Hepatocyte (in vitro differentiated cells): ENCODE measurements around the gene CCDC106. TPM values are rescaled to one million over a fixed set of nuclear protein-coding genes. Genes with fewer than 3 reads are reported as not detected.

ENCODE experiments used
- DNase-seq: peaks from one replicate; pipeline ENCODE4 v3.0.0-alpha.2; 2016; ENCODE audit warnings: low spot score
- H2AFZ ChIP-seq: fragments of 200-600 bp; sonication (generic); 2 replicates; pipeline ENCODE4 v1.6.0; 2016; ENCODE audit warnings: antibody characterized with exemption, mild to moderate bottlenecking
- H3K27ac ChIP-seq: fragments of 200-600 bp; sonication (generic); 2 replicates; pipeline ENCODE4 v1.5.1; 2016; ENCODE audit warnings: mild to moderate bottlenecking
- H3K27me3 ChIP-seq: fragments of 200-600 bp; sonication (generic); 2 replicates; pipeline ENCODE4 v1.6.1; 2016
- H3K36me3 ChIP-seq: fragments of 200-600 bp; sonication (generic); replicated peaks from 2 replicates; pipeline ENCODE4 v1.5.1; 2016; ENCODE audit warnings: low read depth; ENCODE audit not compliant: insufficient read depth
- H3K4me1 ChIP-seq: fragments of 200-600 bp; sonication (generic); 2 replicates; pipeline ENCODE4 v1.5.1; 2016; ENCODE audit warnings: mild to moderate bottlenecking, moderate library complexity; ENCODE audit not compliant: insufficient read depth
- H3K4me2 ChIP-seq: fragments of 200-600 bp; sonication (generic); 2 replicates; pipeline ENCODE4 v1.6.0; 2016
- H3K4me3 ChIP-seq: fragments of 200-600 bp; sonication (generic); 2 replicates; pipeline ENCODE4 v1.5.1; 2016; ENCODE audit warnings: mild to moderate bottlenecking
- H3K79me2 ChIP-seq: fragments of 200-600 bp; sonication (generic); 2 replicates; pipeline ENCODE4 v1.6.0; 2017; ENCODE audit warnings: mild to moderate bottlenecking
- H3K9me2 ChIP-seq: fragments of 200-600 bp; sonication (generic); replicated peaks from 2 replicates; pipeline ENCODE4 v1.6.0; 2017; ENCODE audit warnings: mild to moderate bottlenecking; ENCODE audit not compliant: insufficient read depth
- H3K9me3 ChIP-seq: fragments of 200-600 bp; sonication (generic); 2 replicates; pipeline ENCODE4 v1.5.1; 2016; ENCODE audit warnings: low read depth, mild to moderate bottlenecking
- H4K20me1 ChIP-seq: fragments of 200-600 bp; sonication (generic); 2 replicates; pipeline ENCODE4 v1.6.0; 2016; ENCODE audit warnings: mild to moderate bottlenecking; ENCODE audit not compliant: insufficient read depth, poor library complexity, severe bottlenecking
- EZH2 ChIP-seq: fragments of 200-600 bp; sonication (generic); IDR thresholded peaks from 2 replicates; pipeline ENCODE4 v1.6.1; 2016; ENCODE audit warnings: antibody characterized with exemption, mild to moderate bottlenecking, borderline replicate concordance
- EZH2phosphoT487 ChIP-seq: fragments of 200-600 bp; sonication (generic); IDR thresholded peaks from one replicate; pipeline ENCODE4 v1.6.1; 2018; ENCODE audit warnings: antibody characterized with exemption, mild to moderate bottlenecking, low read depth, moderate library complexity; ENCODE audit not compliant: unreplicated experiment, severe bottlenecking
- WGBS: methylation state at CpG from one replicate; pipeline ENCODE4 v1.1.6; 2016; ENCODE audit warnings: low lambda C conversion rate; ENCODE audit errors: missing lambda C conversion rate; 5-methylcytosine and 5-hydroxymethylcytosine counted together
- polyA plus RNA-seq: library from polyadenylated mRNA; unstranded; fragments of >200 nt; fragmentation: Nextera tagmentation; extraction: Ambion mirVana; gene quantifications from 2 replicates; pipeline ENCODE4 v1.2.1, GENCODE V29; 2016
- total RNA-seq: library from RNA; depleted of rRNA; stranded (reverse); fragments of >200 nt; gene quantifications from 2 replicates; pipeline ENCODE4 v1.2.3, GENCODE V29; 2014
- TF ChIP-seq, protein P1 (sequence below): fragments of 200-600 bp; sonication (generic); IDR thresholded peaks from 2 replicates; pipeline ENCODE4 v1.5.1; 2016; ENCODE audit warnings: antibody characterized with exemption, mild to moderate bottlenecking; ENCODE audit not compliant: poor library complexity

CCDC106 gene
- total and polyA plus RNA-seq, 2 experiments from 2014 or later, result 18.3 to 31.7 TPM

DNA sequence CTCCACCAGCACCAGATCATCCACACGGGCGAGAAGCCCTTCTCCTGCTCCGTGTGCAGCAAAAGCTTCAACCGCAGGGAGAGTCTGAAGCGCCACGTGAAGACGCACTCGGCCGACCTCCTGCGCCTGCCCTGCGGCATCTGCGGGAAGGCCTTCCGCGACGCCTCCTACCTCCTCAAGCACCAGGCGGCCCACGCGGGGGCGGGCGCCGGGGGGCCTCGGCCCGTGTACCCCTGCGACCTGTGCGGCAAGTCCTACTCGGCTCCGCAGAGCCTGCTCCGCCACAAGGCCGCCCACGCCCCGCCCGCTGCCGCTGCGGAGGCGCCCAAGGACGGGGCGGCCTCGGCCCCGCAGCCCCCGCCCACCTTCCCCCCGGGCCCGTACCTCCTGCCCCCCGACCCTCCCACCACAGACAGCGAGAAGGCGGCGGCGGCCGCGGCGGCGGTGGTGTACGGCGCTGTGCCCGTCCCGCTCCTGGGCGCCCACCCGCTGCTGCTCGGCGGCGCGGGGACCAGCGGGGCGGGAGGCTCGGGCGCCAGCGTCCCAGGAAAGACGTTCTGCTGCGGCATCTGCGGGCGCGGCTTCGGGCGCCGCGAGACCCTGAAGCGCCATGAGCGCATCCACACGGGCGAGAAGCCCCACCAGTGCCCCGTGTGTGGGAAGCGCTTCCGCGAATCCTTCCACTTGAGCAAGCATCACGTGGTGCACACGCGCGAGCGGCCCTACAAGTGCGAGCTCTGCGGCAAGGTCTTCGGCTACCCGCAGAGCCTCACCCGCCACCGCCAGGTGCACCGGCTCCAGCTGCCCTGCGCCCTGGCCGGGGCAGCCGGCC, 33.1 kb upstream of the CCDC106 start:
- TF ChIP-seq, protein P1, sequence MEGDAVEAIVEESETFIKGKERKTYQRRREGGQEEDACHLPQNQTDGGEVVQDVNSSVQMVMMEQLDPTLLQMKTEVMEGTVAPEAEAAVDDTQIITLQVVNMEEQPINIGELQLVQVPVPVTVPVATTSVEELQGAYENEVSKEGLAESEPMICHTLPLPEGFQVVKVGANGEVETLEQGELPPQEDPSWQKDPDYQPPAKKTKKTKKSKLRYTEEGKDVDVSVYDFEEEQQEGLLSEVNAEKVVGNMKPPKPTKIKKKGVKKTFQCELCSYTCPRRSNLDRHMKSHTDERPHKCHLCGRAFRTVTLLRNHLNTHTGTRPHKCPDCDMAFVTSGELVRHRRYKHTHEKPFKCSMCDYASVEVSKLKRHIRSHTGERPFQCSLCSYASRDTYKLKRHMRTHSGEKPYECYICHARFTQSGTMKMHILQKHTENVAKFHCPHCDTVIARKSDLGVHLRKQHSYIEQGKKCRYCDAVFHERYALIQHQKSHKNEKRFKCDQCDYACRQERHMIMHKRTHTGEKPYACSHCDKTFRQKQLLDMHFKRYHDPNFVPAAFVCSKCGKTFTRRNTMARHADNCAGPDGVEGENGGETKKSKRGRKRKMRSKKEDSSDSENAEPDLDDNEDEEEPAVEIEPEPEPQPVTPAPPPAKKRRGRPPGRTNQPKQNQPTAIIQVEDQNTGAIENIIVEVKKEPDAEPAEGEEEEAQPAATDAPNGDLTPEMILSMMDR, result no peak
- no peak for TF ChIP-seq EZH2
- TF ChIP-seq EZH2phosphoT487, result no peak
- no peaks in the 10 kb centered on the region for H3K27me3 ChIP-seq
- H3K27ac ChIP-seq, result no peak overlapping the region
- H3K9me2 ChIP-seq, result no peaks in the 10 kb centered on the region
- H3K4me2 ChIP-seq, result no peak overlapping the region
- H3K4me1 ChIP-seq, result no peaks in the 10 kb centered on the region
- no peak overlapping the region for H3K4me3 ChIP-seq
- no peak for DNase-seq
- peaks cover 19% of the 10 kb centered on the region for H3K79me2 ChIP-seq
- WGBS, result 99% methylated on average over 47 of the region's 98 CpGs
- no peaks in the 10 kb centered on the region for H3K9me3 ChIP-seq
- no peaks in the 10 kb centered on the region for H4K20me1 ChIP-seq
- no peaks in the 10 kb centered on the region for H3K36me3 ChIP-seq
- no peak overlapping the region for H2AFZ ChIP-seq

DNA sequence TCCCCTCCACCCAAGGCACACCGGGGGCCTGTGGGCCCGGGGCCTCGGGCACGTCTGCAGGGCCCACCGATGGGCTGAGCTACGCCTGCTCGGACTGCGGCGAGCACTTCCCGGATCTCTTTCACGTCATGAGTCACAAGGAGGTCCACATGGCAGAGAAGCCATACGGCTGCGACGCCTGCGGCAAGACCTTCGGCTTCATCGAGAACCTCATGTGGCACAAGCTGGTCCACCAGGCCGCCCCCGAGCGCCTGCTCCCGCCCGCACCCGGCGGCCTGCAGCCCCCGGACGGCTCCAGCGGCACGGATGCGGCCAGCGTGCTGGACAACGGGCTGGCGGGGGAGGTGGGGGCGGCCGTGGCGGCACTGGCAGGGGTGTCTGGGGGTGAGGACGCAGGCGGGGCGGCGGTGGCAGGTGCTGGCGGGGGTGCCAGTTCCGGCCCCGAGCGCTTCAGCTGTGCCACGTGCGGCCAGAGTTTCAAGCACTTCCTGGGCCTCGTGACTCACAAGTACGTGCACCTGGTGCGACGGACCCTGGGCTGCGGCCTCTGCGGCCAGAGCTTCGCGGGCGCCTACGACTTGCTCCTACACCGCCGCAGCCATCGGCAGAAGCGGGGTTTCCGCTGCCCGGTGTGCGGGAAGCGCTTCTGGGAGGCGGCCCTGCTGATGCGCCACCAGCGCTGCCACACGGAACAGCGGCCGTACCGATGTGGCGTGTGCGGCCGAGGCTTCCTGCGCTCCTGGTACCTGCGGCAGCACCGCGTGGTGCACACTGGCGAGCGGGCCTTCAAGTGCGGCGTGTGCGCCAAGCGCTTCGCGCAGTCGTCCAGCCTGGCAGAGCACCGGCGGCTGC, 32.2 kb upstream of the CCDC106 start:
- Histone ChIP-seq H3K4me2 (no peak overlapping the region), H3K4me3 (no peak overlapping the region), H3K27ac (no peak overlapping the region), H3K9me3 (no peaks in the 10 kb centered on the region), H2AFZ (no peak overlapping the region), H3K9me2 (no peaks in the 10 kb centered on the region), H4K20me1 (no peaks in the 10 kb centered on the region), H3K4me1 (no peaks in the 10 kb centered on the region), H3K27me3 (no peaks in the 10 kb centered on the region), H3K36me3 (no peaks in the 10 kb centered on the region), H3K79me2 (peaks cover 11% of the 10 kb centered on the region)
- WGBS, result 98% methylated on average over 57 of the region's 88 CpGs
- no peak for DNase-seq
- TF ChIP-seq, protein P1, result no peak
- TF ChIP-seq EZH2phosphoT487 (no peak), EZH2 (no peak)

DNA sequence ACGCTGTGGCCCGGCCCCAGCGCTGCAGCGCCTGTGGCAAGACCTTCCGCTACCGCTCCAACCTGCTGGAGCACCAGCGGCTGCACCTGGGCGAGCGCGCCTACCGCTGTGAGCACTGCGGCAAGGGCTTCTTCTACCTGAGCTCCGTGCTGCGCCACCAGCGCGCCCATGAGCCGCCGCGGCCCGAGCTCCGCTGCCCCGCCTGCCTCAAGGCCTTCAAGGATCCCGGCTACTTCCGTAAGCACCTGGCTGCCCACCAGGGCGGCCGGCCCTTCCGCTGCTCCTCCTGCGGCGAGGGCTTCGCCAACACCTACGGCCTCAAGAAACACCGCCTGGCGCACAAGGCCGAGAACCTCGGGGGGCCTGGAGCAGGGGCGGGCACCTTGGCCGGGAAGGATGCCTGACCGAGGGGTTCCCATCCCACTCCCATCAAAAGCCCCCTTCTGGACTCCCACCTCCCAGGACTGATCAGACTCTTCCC, 31.6 kb upstream of the CCDC106 start:
- no peak overlapping the region for H3K27ac ChIP-seq
- H3K4me1 ChIP-seq, result no peaks in the 10 kb centered on the region
- H2AFZ ChIP-seq, result no peak overlapping the region
- no peak overlapping the region for H3K4me2 ChIP-seq
- H3K79me2 ChIP-seq, result peaks cover 4% of the 10 kb centered on the region
- DNase-seq, result no peak
- 98% methylated on average over 35 of the region's 38 CpGs for WGBS
- H3K9me3 ChIP-seq, result no peaks in the 10 kb centered on the region
- no peaks in the 10 kb centered on the region for H3K9me2 ChIP-seq
- TF ChIP-seq, protein P1, result no peak
- TF ChIP-seq EZH2, result no peak
- no peak for TF ChIP-seq EZH2phosphoT487
- no peaks in the 10 kb centered on the region for H3K36me3 ChIP-seq
- H4K20me1 ChIP-seq, result no peaks in the 10 kb centered on the region
- H3K27me3 ChIP-seq, result no peaks in the 10 kb centered on the region
- no peak overlapping the region for H3K4me3 ChIP-seq
